GM21367 (cell line): ENCODE measurements around the gene NAT14.
"Not testable (repeated sequence)": the region's sequence is repeated elsewhere in the genome, so short reads cannot be mapped to it uniquely, and the experiment has no call there.

Source experiments
- ATAC-seq: cut with Tn5 transposase; IDR thresholded peaks from one replicate; pipeline ENCODE4 v1.9.1; 2021; ENCODE audit not compliant: unreplicated experiment

NAT14 gene

DNA sequence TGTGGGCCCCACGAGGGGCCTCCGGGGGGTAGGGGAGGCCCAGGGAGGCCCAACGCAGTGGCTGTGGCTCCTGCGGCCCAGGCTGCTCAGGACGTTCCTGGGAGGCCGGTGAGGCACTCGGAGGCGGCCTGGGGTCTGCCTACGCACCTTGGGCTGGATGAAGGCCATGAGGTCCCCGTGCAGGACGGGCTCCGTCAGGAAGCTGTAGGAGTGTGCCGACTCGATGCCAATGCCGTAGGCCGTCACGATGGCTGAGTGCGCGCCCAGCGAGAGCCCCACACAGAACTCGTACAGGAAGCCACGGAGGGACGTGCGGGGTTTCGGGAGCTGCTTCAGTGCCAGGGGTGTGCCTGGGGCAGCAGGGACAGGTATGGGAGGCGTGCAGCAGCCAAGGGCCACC lies 46.0 kb downstream of the NAT14 start:
- ATAC-seq: no peak

DNA sequence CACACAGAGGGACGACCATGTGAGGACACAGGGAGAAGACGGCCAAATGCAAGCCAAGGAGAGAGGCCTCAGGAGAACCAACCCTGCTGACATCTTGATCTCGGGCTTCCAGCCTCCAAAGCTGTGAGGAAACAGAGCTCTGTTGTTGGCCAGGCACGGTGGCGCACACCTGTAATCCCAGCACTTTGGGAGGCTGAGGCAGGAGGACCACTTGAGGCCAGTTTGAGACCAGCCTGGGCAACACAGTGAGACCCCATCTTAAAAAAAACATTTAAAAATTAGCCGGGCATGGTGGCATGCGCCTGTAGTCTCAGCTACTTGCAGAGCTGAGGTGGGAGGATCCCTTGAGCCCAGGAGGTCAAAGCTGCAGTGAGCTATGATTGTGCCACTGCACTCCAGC lies 49.3 kb downstream of the NAT14 start:
- not testable (repeated sequence) for ATAC-seq

DNA sequence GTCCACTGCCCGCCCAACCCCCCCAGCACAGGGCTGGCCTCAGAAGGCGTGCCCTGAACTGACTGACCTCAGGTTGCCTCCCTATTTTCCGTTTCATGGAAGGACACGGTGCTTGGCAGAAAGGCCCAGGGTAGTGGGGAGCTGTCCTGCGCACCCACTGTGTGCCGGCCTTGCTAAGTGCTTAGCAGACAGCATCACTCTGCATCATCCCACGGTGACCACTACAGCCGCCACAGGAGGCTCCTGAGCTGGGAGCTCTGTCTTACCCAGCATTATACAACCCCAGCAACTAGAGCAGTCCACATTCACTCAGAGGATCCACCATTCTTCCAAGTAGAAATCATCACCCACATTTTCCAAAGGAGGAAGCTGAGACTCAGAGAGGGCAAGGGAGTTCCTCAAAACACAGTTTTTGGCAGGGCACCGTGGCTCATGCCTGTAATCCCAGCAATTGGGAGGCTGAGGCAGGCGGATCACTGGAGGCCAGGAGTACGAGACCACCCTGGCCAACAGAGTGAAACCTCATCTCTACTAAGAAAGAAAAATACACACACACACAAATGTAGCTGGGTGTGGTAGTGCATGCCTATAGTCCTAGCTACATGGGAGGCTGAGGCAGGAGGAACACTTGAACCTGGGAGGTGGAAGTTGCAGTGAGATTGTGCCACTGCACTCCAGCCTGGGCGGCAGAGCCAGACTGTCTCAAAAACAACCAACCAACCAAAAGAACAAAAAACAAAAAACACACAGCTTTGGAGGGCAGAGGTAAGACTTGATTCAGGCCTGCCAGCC lies 50.4 kb downstream of the NAT14 start:
- no peak for ATAC-seq

DNA sequence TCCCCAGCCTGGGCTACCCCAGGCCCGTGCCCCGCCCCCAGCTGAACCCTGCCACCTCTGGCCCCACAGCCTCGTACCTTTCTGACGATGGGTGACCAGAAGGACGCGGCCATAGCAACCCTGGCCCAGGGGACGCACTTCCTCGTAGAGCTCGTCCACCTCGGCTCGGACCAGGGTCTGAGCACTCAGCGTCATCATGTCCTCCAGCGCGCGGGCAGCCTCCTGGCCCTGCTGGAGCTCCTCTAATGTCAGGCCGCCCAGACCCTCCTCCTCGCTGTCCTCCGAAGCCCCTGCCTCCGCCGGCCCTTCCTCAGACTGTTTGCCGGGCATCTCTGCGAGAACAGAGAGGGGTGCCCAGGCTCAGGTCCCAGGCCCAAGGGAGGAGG lies 51.0 kb downstream of the NAT14 start:
- ATAC-seq: no peak

DNA sequence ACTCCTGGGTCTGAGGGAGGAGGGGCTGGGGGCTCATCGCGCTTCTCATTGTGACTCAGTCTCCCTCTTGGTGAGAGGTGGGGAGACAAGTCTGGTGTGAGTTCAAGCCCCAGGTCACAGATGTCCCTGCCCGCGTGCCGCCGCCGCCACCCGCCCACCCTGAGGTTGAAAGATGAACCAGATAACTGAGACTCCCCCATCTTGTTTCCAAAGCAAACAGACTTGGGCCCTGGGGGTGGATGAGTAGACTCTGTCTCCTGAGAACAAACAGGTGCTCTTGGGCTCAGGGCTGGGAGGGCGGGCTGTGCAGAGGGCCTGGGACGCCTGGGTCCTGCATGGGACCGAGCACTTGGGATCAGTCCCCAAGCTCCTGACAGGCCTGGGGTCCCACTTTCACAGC lies 51.4 kb downstream of the NAT14 start:
- ATAC-seq: no peak
